ENCODE results near the gene TNFRSF25.
A peak's percentile ranks its signal among the peaks of the same experiment; 100 is the strongest.
"Not testable (repeated sequence)": the region's sequence is repeated elsewhere in the genome, so short reads cannot be mapped to it uniquely, and the experiment has no call there.

The TNFRSF25 gene

DNA sequence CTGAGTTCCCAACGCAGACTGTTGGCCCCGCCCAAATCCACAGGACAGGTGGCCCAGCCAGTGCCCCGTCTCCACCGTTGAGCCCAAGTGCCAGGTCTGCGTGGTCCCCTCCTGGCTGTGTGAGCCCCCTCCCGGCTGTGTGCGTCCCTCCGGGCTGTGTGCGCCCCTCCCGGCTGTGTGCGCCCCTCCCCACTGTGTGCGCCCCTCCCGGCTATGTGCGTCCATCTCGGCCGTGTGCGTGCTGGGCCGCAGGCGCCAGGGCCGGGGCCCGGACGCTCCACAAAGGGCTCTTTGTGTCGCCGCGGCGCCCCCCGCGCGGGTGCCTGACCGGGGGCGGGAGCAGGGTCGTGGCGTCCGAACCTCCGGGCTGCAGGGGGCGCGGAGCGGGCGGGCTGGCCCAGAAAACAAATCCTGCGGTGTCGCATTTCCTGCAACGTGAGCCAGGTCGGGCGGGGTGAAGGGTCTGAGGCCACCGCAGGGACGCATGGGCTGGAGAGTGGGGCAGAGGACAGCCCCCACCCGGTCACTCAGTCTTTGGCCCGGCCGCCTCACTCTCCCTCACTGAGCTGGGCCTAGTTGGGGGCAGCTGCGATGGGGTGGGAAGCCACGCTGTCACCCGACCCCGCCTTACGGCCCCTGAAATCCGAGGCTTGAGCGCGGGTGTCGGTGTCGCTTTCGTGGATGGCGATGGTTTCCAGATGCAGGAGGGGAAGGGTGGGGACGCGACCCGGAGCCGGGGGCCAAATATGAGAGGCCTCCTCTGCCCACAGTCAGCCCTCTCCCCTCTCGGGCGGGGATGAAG, 18.8 kb downstream of the TNFRSF25 start:
- no peaks in the 10 kb centered on the region for H4K20me1 ChIP-seq (ENCODE audit: insufficient read depth, low read length)
- H3K27me3 ChIP-seq (ENCODE audit: low read depth, low read length) = 0 out of 2 replicates have a peak, but pooled peaks cover 3% of the 10 kb centered on the region
- H3K27ac ChIP-seq (ENCODE audit: low read length) = no peak overlapping the region
- H2AFZ ChIP-seq (ENCODE audit: low read depth, low read length) = no peak overlapping the region
- no peaks in the 10 kb centered on the region for H3K36me3 ChIP-seq (replicated peaks; ENCODE audit: low read depth, low read length)
- no peak overlapping the region for H3K9ac ChIP-seq (ENCODE audit: low read length)
- no peaks in the 10 kb centered on the region for H3K4me1 ChIP-seq (ENCODE audit: low read length)
- no peaks in the 10 kb centered on the region for H3K79me2 ChIP-seq (ENCODE audit: low read length)
- peak overlapping the region; percentile 35 for H3K4me2 ChIP-seq (ENCODE audit: low read length)
- no peak for TF ChIP-seq EZH2phosphoT487 (IDR thresholded peaks at IDR 0.05; ENCODE audit: low read depth)
- TF ChIP-seq, protein P1, sequence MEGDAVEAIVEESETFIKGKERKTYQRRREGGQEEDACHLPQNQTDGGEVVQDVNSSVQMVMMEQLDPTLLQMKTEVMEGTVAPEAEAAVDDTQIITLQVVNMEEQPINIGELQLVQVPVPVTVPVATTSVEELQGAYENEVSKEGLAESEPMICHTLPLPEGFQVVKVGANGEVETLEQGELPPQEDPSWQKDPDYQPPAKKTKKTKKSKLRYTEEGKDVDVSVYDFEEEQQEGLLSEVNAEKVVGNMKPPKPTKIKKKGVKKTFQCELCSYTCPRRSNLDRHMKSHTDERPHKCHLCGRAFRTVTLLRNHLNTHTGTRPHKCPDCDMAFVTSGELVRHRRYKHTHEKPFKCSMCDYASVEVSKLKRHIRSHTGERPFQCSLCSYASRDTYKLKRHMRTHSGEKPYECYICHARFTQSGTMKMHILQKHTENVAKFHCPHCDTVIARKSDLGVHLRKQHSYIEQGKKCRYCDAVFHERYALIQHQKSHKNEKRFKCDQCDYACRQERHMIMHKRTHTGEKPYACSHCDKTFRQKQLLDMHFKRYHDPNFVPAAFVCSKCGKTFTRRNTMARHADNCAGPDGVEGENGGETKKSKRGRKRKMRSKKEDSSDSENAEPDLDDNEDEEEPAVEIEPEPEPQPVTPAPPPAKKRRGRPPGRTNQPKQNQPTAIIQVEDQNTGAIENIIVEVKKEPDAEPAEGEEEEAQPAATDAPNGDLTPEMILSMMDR (IDR thresholded peaks at IDR 0.05; ENCODE audit: low read depth, low read length) = no peak
- no peaks in the 10 kb centered on the region for H3K9me3 ChIP-seq (ENCODE audit: insufficient read depth, low read length)
- peak overlapping the region; percentile 67 for H3K4me3 ChIP-seq (ENCODE audit: low read length)

DNA sequence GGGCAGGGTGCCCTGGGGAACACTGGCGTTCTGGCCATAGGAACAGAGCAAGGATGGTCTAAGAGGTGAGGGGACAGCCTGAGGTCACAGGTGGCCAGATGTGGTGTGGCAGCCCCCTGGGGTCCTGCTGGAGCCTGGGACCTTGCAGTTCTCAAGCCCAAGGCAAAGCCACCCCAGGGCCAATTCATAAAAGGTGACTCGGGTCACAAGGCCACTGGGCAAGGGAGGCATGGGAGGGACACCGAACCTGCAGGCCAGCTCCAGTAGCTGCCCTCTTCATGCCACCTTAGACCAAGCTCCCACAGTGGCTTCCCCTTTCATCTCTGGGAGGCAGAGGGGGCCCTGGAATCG, 19.3 kb downstream of the TNFRSF25 start:
- TF ChIP-seq, protein P1 (IDR thresholded peaks at IDR 0.05; ENCODE audit: low read depth, low read length) = no peak
- TF ChIP-seq EZH2phosphoT487 (IDR thresholded peaks at IDR 0.05; ENCODE audit: low read depth) = no peak
- Histone ChIP-seq H3K79me2 (ENCODE audit: low read length) (no peaks in the 10 kb centered on the region), H4K20me1 (ENCODE audit: insufficient read depth, low read length) (no peaks in the 10 kb centered on the region), H2AFZ (ENCODE audit: low read depth, low read length) (no peak overlapping the region), H3K9ac (ENCODE audit: low read length) (no peak overlapping the region), H3K27ac (ENCODE audit: low read length) (no peak overlapping the region), H3K9me3 (ENCODE audit: insufficient read depth, low read length) (no peaks in the 10 kb centered on the region), H3K36me3 (replicated peaks; ENCODE audit: low read depth, low read length) (no peaks in the 10 kb centered on the region), H3K4me3 (ENCODE audit: low read length) (peak overlapping the region; percentile 67), H3K4me2 (ENCODE audit: low read length) (peak overlapping the region; percentile 35), H3K4me1 (ENCODE audit: low read length) (no peaks in the 10 kb centered on the region), H3K27me3 (ENCODE audit: low read depth, low read length) (0 out of 2 replicates have a peak, but pooled peaks cover 3% of the 10 kb centered on the region)

DNA sequence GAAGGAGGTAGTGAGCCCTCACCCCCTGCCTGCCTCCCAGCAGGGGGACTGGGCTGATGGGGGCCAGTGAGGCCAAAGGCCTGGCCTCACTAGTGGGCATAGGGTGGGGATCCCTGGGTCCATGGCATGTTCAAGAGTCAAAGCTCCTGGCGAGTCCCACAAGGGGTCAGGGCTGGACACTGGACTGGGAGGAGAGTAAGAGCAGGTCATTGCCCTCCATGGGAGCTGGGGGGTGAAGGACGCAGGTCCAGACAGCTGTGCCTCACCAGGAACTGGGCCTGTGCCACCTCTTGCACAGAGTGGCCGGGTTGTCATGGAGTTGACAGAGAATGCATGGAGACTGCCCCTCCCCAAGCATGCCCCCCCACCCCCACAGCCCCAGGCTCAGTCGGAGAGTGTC, 20.0 kb downstream of the TNFRSF25 start:
- not testable (repeated sequence) for H2AFZ ChIP-seq (ENCODE audit: low read depth, low read length); H3K27ac ChIP-seq (ENCODE audit: low read length); H3K4me2 ChIP-seq (ENCODE audit: low read length); H3K9ac ChIP-seq (ENCODE audit: low read length); H4K20me1 ChIP-seq (ENCODE audit: insufficient read depth, low read length); H3K79me2 ChIP-seq (ENCODE audit: low read length); H3K27me3 ChIP-seq (ENCODE audit: low read depth, low read length); H3K4me3 ChIP-seq (ENCODE audit: low read length); H3K9me3 ChIP-seq (ENCODE audit: insufficient read depth, low read length); H3K36me3 ChIP-seq (replicated peaks; ENCODE audit: low read depth, low read length); H3K4me1 ChIP-seq (ENCODE audit: low read length)

DNA sequence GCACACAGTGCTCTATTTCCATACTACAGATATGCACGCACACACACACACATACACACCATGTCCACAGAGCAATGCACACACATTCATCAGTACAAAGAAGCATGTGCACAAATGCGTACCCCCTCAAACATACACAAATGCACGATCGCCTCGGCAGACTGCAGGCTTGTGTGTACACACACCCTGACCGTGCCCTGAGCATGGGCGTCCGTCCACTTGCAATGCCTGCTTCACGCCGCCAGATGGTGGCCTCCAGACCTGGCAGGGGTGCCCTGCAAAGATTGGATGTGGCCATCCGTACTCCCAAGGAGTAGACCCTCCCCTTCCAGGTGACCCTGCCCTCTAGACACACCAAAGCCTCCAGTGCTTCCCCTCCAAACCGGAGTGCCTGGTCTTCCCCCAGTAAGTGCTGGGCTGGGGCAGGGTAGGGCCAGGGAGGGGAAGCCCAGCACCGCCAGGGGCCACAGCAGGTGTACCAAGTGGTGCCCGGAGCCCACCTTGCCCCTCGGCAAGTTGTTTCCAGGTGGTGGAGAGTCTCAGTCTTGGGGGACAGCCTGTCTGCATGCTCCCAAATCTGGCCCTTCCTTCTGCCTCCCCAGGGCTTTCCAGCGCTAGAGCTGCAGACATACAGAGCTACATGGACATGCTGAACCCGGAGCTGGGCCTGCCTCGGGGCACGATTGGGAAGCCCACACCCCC, 20.8 kb downstream of the TNFRSF25 start:
- Histone ChIP-seq H3K27me3 (ENCODE audit: low read depth, low read length) (no peaks in the 10 kb centered on the region), H3K9ac (ENCODE audit: low read length) (no peak overlapping the region), H3K4me2 (ENCODE audit: low read length) (no peak overlapping the region), H2AFZ (ENCODE audit: low read depth, low read length) (no peak overlapping the region), H3K4me3 (ENCODE audit: low read length) (no peak overlapping the region), H3K36me3 (replicated peaks; ENCODE audit: low read depth, low read length) (no peaks in the 10 kb centered on the region), H3K27ac (ENCODE audit: low read length) (no peak overlapping the region), H3K4me1 (ENCODE audit: low read length) (no peaks in the 10 kb centered on the region), H4K20me1 (ENCODE audit: insufficient read depth, low read length) (no peaks in the 10 kb centered on the region), H3K9me3 (ENCODE audit: insufficient read depth, low read length) (no peaks in the 10 kb centered on the region), H3K79me2 (ENCODE audit: low read length) (no peaks in the 10 kb centered on the region)
- no peak for TF ChIP-seq EZH2phosphoT487 (IDR thresholded peaks at IDR 0.05; ENCODE audit: low read depth)
- TF ChIP-seq, protein P1 (IDR thresholded peaks at IDR 0.05; ENCODE audit: low read depth, low read length) = peak; percentile 41

Measured in OCI-LY3 (cell line).